Measurements from ENCODE around the gene TSEN2. TPM values are rescaled to one million over a fixed set of nuclear protein-coding genes. Genes with fewer than 3 reads are reported as not detected.
"Not testable (repeated sequence)": the region's sequence is repeated elsewhere in the genome, so short reads cannot be mapped to it uniquely, and the experiment has no call there.

Gene TSEN2
- total RNA-seq, 1 donor: 17.8 TPM

- DNase-seq (ENCODE audit: low read depth in 2 of 3, low spot score in 2 of 3): no peak
These were observed 17.2 kb downstream of the TSEN2 start for GRCh38 chr3:12501360-12502020.

- DNase-seq (ENCODE audit: low read depth in 2 of 3, low spot score in 2 of 3): peak in 1 of 3 donors; percentile 40
These were observed 19.1 kb downstream of the TSEN2 start for GRCh38 chr3:12503126-12503957.

- no peak for DNase-seq (ENCODE audit: low read depth in 2 of 3, low spot score in 2 of 3)
These were observed 22.0 kb downstream of the TSEN2 start for GRCh38 chr3:12506201-12506709.

GRCh38 chr3:12507591-12508281, 23.5 kb downstream of the TSEN2 start:
- DNase-seq (ENCODE audit: low read depth in 2 of 3, low spot score in 2 of 3): no peak

GRCh38 chr3:12508291-12508700, 24.0 kb downstream of the TSEN2 start:
- DNase-seq (ENCODE audit: low read depth in 2 of 3, low spot score in 2 of 3): no peak

GRCh38 chr3:12509466-12509865, 25.2 kb downstream of the TSEN2 start:
- DNase-seq (ENCODE audit: low read depth in 2 of 3, low spot score in 2 of 3): no peak

GRCh38 chr3:12512534-12513118, 28.3 kb downstream of the TSEN2 start:
- no peak for DNase-seq (ENCODE audit: low read depth in 2 of 3, low spot score in 2 of 3)

- DNase-seq (ENCODE audit: low read depth in 2 of 3, low spot score in 2 of 3): no peak
These were observed 29.6 kb downstream of the TSEN2 start for GRCh38 chr3:12513694-12514446.

GRCh38 chr3:12515631-12516030, 31.4 kb downstream of the TSEN2 start:
- no peak for DNase-seq (ENCODE audit: low read depth in 2 of 3, low spot score in 2 of 3)

- DNase-seq (ENCODE audit: low read depth in 2 of 3, low spot score in 2 of 3): no peak
These were observed 32.6 kb downstream of the TSEN2 start for GRCh38 chr3:12516873-12517272.

GRCh38 chr3:12518261-12519028, 34.2 kb downstream of the TSEN2 start:
- no peak for DNase-seq (ENCODE audit: low read depth in 2 of 3, low spot score in 2 of 3)

GRCh38 chr3:12521010-12521409, 36.7 kb downstream of the TSEN2 start:
- DNase-seq (ENCODE audit: low read depth in 2 of 3, low spot score in 2 of 3): no peak

- no peak for DNase-seq (ENCODE audit: low read depth in 2 of 3, low spot score in 2 of 3)
These were observed 38.4 kb downstream of the TSEN2 start for GRCh38 chr3:12522721-12523120.

- no peak for DNase-seq (ENCODE audit: low read depth in 2 of 3, low spot score in 2 of 3)
These were observed 43.5 kb downstream of the TSEN2 start for GRCh38 chr3:12527757-12528143.

GRCh38 chr3:12532182-12532581, 47.9 kb downstream of the TSEN2 start:
- no peak for DNase-seq (ENCODE audit: low read depth in 2 of 3, low spot score in 2 of 3)

- DNase-seq (ENCODE audit: low read depth in 2 of 3, low spot score in 2 of 3): no peak
These were observed 52.1 kb downstream of the TSEN2 start for GRCh38 chr3:12536423-12536822.

GRCh38 chr3:12541625-12542024, 57.3 kb downstream of the TSEN2 start:
- DNase-seq (ENCODE audit: low read depth in 2 of 3, low spot score in 2 of 3): no peak

GRCh38 chr3:12543497-12543896, 59.2 kb downstream of the TSEN2 start:
- DNase-seq (ENCODE audit: low read depth in 2 of 3, low spot score in 2 of 3): not testable (repeated sequence)

- no peak for DNase-seq (ENCODE audit: low read depth in 2 of 3, low spot score in 2 of 3)
These were observed 60.6 kb downstream of the TSEN2 start for GRCh38 chr3:12544652-12545472.

Data from hematopoietic multipotent progenitor cell (in vitro differentiated cells).